ENCODE results near the gene NRP2.

NRP2 gene

DNA sequence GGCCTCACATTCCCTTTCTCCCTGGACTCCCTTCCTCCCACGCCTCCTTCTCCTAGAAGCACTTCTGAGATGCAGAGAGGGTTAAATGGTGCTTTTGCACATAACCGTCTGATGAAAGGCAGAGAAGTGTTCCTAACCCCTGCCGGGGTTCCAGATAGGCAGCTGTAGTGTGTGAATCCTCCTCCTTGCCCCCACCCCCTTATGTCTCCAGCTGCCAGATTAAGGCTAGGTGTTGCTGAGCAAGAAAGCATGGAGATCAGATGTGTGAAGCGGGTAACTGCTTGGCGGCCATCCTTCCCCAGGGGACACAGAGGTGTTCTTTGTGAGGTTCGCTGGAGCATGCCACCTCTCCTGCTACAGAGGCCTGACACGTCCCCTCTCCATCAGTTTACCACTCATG, 88.3 kb downstream of the NRP2 start:
- no peak for DNase-seq

DNA sequence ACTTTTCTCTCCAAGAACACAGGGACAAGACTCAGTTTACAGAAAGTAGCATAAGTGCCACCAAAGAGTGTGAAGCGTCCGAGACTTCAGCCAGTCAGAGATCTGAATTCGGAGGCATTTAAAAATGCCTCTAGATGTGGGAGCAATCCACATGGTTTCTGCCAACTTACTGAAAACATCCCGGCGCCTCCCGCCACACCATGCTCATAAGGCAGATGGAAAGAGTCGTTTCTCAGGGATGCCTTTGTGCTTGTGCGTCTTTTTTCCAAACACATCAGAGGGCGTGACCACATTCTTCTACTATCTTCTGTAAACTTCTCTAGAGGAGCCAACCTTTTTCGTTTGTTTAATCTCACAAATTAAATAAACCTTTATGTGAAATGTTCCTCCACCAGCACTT, 88.7 kb downstream of the NRP2 start:
- no peak for DNase-seq

DNA sequence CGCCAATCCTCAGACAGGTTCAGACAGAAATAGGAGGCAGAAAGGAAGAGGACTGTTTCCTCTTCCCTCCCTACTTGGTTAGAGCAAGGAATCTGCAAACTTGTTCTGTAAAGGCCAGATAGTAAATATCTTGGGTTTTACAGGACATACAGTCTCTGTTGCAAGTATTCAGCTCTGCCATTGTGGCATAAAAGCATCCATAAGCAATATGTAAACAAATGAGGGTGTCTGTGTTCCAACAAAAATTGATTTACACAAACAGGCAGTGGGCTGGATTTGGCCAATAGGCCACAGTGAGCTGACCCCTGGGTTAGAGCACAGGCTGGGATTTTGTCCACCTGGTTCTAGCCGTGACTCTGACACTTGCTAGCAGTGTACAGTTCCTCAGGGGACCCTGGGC, 89.4 kb downstream of the NRP2 start:
- no peak for DNase-seq

DNA sequence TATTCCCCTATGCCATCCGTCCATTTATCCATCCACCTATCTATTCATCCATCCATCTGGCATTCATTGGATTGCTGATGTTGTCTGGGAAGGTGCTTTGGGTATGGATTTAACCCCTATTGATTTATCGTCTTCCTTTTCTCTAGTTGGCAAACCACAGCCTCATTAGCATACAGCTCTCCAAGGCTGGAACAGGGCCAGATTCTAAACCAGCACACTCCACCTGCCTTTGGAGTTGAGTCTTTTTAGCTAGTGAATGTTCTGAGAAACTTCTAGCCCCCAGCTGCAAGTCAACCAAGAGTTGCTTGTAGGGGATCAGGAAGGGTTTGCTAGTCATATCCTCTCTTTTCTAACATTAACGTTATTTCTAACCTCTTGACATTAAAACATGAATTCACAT, 90.7 kb downstream of the NRP2 start:
- DNase-seq: no peak

DNA sequence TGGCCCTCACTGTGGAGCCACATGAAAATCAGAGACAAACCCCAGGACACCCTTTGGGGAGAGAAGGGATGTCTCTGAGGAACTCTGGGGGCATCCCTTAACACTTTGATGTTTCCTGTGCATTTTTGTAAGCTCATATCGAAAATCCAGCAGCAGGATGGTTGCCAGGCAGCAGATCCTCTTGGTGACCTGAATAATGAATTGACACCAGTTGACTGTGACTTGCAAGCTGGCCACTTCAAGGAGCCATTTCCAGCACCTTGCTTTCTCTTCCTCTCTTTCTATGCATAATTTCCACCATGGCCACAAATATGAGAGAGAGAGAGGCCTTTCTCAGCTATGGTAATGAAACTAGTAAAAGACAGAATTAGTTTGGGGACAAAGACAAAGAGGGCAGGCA, 91.7 kb downstream of the NRP2 start:
- no peak for DNase-seq

DNA sequence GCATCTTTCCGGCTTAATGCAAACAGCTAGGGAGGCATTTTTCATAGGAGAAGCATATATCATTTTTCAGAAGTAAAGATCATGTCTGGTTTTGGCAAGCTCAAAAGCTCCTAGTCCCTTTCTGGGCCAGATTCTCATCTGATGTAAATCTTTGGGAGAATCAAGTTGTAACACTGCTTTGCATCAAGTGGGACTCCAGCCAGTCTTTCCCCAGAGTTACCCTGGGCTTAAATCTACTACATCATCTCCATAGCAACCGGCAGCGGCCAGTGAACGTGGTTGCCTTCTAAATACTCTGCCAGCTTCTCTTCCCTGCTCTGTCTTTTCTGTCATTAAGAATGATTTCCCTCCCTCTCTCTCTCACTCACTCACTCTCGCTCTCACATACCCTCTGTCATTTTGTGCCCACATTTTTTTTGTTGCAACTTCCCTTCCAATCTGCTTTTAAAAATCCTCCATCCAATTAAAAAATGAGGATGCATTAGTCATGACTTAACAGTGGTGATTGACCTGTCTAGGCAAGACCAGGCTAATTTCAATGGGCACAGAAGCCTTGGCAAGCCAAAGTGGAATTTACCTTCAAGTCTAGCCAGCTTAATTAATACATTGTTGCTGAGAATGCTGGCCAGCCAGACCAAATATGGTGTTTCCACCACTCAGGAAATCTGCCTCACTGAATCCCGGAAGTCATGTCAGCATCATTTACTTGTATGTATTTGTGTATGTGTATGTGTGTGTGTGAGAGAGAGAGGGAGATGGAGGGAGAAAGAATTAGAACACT, 93.0 kb downstream of the NRP2 start:
- DNase-seq: no peak

DNA sequence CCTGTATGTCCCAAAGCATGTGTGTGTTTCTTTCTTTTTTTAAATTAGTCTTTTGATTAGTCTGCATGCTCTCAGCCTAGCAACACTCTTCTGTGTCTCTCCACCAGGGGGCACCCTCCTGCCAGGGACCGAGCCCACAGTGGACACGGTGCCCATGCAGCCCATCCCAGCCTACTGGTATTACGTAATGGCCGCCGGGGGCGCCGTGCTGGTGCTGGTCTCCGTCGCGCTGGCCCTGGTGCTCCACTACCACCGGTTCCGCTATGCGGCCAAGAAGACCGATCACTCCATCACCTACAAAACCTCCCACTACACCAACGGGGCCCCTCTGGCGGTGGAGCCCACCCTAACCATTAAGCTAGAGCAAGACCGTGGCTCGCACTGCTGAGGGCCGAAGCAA, 93.8 kb downstream of the NRP2 start:
- peak in 20 of 56 donors; percentile 3 to 63 (median 20) for DNase-seq

DNA sequence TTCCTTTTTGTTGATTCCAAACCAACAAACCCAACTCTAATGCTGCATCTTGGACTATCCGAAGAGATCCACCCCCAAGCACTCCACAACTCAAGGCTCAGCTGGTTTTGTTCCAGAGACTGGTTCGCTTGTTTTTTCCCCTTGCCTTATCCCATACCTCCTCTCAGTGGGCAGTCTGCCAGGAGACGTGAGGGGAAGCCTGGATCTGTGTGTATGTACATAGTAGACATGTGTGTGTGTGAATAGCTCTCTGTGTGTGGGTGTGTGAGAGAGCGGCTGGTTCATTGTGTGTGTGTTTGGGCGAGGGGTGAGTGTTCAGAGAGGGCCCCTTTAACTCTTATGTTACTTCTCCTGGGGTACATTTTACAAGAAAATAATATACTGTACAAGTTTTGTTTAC, 94.4 kb downstream of the NRP2 start:
- DNase-seq: no peak

DNA sequence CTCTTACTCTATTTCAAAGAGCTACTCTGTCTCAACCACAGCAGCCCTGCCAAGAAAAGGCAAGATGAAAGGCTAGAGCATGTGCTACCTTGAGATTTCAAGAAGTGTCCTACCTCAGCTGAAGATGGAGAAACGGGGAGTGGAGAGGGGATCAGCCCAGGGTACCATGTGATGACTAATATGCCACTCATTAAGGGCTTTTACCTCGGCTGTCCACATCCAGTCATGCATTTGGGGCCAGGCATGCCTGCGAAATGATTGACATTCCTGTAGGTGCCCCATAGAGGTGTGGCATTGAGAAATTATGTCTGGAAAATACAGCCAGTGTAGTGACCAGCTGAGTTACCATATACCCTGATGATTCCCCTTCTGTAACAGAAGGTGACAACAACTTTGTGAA, 96.1 kb downstream of the NRP2 start:
- DNase-seq: no peak

DNA sequence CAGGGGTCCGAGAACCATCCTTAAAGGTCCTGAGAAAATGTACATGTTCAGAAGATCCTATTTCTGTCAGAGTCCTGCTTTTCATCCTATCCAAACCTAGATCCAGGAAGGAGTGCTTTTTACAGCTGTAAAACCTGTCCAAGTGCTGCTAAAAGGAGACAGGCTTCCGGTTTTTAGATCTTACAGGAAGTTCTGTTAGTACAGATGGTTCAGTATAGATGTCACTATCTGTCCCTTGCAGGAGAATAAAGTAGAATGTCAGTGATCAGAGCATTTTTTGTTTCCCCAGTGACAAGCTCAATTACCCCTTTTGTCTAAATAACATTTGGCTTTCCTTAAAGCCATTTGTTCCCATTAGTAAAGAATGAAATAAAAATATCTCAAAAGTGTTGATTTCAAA, 98.3 kb downstream of the NRP2 start:
- no peak for DNase-seq

DNA sequence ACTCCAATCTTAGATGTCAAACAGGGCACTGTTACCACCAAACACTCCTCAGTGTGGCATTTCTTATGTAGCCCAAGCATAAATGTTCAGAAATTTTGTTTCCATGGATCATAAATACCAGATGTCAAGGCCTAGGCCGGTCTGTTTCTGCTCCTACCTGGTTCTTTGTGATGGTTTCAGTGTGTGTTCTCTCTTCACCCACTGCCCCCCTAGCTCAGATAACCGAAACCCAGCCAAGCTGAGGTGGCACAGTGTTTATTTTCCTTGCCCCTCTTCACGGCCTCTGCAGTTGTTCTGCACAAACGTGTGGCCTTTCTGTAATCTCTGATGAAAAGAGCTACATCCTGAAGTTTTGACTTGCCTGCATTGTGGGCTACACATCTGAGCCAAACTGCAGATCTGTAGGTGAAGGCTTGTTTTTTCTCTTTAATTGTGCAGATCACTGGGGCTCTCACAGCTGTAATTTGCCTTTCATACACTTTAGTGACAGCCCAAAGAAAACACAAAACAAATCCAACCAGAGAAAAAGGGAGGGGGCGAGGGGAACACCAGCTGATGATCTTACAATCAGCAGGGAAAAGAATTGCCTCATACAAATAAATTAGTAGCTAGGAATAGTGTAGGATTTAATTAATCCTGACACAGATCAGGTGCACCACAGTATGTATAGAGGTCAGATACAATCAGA, 99.1 kb downstream of the NRP2 start:
- no peak for DNase-seq

DNA sequence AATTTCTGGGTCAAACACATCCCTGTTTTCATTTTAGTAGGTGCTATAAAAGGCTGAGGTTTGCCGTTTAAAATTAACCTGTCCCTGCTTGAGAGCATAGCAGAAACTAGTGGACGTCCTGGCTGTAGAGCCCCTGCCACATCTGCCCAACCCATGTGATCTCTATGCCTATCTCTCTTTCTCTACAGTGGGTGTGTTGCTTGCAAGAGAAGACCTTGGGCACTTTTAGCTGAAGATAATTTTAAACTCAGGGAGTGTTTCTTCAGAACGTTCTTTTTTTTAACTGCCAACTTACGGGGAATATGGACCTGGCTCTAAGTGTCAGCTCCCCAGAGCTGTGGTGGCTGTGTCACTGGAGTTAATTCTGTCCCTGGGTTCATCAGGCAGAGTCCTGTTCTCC, 100.6 kb downstream of the NRP2 start:
- DNase-seq: no peak

DNA sequence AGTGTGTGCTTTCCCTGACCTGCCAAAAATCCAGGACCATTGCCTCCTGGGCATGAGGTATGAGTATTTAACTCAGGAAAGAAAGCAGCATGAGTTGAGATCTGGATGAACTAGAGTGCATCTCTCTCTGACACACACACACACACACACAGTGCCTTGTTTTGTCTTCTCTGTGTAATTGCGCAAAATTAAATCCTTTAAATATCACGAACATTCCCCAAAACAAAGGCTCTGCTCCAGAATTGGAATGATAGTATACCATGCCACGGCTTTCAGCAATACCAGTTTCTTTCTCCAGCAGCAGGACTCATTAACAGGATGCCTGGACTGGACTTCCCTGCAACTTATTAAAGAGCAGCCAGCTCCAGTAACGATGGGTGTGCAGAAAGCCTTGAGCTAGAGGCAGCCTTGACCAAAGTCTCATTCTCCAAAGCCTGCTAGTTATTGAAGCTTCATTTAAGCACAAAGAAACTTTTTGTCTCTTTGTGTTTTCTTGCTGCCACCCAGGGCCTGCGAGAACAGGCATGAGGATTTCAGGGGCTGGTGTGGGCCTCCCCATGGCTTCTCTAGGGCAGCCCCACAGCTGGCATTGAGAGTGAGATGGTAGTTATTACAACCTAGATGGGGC, 101.7 kb downstream of the NRP2 start:
- peak in 1 of 56 donors; percentile 15 for DNase-seq

DNA sequence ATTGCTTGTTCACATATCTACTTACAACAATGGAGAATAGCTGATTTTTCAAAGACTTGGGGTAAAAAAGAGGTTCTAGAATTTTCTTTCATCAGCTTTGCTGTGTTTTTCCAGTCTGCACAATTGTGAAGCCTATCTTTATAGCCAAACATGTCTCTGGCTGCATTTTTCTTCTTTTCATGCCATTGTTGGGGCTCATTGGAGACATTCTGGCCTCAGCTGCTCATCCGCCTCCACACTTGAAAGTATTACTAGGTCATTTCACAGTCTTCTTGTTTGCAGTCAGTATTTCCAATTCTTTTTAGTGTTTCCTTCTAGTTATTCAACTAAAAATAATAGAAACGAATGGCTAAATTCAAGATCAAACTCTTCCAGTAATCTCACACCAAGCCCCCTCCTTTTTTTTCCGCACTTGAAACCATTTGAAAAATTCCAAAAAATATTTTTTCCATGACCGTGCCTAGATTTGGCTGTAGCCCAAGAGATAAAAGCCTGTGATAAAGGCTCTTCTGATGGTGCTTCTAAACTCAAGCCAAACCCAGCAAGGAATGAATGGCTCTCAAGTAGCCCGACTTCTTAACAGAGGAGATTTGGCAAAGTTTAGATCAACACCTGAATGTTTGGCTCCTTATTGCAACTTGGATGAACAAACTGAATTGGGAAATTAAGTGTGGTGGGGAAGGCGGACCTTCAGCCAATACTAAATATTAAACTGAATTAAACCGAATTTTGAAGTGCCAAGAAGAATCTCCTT, 103.4 kb downstream of the NRP2 start:
- DNase-seq: no peak

DNA sequence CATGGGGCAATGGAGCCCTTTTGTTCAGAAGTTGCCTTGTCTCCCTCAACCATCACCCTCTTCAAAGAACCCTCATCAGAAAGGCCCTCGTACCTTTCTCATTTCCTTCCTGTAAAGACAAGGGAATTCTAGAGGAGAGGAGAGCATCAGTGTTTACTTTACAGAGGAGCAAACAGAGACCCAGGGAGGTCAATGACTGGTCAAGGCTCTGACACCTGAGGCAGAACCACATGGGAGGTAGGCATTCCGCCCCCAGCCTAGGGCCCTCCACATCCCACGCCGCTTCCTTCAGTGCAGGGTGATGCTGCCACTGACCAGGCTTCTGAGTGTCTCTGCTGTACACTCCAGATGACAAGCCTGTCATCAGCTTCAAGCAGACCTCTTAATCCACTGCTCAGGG, 104.7 kb downstream of the NRP2 start:
- DNase-seq: no peak

DNA sequence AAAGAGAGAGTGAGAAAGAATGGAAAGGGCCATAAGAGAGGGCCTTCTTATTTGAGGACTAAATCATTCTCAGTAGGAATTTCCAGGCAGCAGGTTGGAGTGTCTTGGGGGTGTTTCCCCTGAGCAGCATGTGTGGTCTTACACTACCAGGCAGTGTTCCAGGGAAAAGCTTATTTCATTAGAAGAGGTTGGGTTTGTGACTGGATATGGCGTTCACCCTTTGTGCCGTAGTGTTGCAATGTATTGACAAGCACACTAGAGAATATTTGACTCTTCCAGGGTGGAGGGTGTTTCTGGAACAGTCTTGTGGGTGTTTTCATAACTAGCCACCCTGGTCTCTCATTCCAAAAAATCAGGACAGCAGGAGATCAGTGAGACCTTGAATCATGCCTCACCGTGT, 105.5 kb downstream of the NRP2 start:
- DNase-seq: no peak

DNA sequence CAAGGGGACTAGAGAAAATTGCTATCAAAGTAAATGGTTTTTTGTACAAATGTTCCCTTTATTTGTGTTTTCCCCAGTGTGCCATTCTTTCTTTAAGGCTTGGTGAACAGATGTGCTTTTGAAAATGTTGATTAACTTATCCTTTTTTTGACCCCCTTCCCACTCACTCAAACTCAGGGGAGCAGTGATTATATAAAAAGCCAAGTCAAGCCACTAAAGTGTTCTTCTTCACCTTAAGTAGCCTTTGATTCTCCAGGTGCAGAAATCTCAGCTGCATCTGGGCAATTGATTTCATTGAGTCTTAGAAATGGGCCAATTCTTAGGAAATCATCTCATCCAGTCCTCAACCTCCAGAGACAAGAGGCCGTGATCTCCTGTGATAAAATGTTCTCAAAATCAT, 107.6 kb downstream of the NRP2 start:
- DNase-seq: no peak

DNA sequence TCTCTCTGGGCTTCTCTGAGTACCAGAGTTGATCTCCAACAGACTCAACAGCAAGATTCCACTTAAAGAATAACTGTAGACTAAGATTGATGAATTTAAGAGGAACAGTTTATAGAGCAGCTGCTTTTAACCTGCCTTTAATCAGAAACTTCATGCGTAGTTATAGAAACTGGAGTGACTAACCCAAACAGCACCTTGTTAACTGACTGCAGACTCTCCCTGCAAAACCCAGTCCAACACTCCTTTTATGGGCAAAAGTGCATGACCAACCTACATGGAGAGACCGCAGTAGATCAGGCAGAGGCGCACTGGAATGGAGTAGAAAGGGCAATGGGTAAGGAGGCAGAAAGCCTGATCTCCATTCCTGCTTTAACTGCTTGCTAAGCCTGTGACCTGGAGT, 110.6 kb downstream of the NRP2 start:
- no peak for DNase-seq

DNA sequence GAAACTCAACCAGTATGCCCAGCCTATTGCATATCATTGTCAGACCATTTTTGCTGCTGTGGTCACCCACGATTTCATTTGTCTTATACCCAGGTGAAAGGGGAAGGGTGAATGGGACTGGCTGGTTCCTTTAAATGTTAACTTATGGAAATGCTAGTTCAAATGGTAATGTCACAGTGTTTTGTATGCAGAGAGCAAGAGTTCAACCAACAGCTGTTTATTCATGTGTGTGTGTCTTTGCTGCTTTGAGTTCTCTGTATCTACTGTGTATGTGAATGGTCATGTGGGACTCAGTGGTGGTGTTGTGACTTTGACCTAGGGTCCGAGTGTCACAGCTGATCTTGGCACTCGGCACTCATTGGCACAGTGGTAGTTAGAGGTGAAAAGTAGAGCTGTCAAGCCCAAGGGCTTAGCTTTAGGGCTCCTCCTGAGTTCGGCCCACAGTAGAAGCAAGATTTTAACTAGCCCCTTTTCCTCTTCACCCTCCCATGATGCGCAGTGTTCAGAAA, 114.6 kb downstream of the NRP2 start:
- no peak for DNase-seq

DNA sequence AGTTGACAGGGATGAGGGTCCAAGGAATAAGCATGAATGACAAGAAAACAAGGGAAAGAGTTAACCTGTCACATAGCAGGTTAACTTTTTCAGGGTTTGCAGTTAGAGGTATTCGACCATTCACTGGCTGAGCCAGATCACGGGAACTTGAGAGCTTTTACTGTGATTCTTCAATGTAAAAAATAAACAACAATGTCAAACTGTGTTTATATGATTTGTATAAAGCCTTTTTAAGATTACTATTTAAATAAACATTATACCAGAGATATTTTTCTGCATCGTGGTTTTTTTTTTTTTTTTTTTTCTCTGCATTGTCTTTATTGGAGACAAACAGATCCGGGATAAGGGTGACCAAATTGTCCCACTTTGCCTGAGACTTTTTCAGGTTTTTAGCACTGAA, 115.6 kb downstream of the NRP2 start:
- DNase-seq: no peak

DNA sequence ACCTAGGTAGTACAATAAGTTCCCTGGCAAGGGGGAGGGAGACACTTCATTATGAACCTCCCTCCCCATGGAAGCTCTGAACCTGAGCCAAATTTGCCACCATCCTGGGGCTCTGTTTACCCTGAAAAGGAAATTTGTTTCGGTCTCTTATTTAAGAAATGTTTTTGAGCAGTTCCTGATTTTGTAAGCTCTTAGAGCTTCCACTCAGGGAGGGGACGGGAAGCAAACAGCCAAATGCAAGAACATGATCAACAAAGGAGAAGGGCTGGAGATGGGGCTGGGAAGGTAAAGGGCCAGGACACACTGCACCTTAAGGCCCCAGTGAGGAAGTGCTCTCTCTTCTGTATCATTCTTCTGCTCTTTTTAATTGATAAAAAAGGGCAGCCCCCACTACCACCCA, 117.9 kb downstream of the NRP2 start:
- DNase-seq: no peak

DNA sequence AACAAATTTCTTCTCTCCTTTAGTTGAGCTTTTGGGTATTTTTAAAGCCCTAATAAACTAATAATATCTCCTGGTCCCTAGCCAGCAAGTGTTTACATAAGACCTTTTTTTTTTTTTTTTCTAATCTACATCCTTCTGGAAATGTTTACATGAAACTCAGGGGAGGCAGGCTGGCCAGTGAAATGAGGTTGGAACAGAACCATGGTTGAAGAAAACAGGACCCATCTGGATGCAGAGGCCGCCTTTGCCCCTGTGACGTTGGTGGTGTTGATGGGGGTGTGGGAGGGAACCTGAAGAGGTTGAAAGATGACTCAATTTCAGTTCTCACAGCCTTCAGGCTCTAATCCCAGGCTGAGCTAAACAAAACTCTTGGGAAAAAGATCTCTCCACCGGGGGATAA, 118.5 kb downstream of the NRP2 start:
- no peak for DNase-seq

Measured in nucleus accumbens (tissue), 56 donors.